ENCODE results near the gene C8B. TPM values are rescaled to one million over a fixed set of nuclear protein-coding genes. Genes with fewer than 3 reads are reported as not detected.

The C8B gene
- total and polyA plus RNA-seq, 9 of the 15 experiments (the other 6 are each of a cell fraction or from before 2014, with no cell fraction given) = not detected

DNA sequence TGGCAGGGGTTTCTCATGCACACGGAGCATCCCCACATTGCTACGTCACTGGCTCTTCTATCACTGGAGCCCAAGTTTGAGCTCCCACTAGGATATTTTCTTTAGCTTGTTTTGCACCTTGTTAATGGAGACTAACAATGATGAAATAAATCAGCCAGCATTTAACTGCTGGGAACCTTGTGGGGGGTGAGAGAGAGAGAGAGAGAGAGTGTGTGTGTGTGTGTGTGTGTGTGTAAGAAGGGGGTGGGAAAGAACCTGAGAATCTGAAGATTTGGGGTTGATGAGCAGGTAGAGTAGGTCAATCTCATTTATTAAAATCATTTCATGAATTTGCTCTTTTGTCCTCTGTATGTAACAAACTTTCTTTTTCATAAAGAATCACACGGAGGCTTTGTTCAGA, 624 bp downstream of the C8B start:
- FAIRE-seq = no peak
- in situ Hi-C loops (cut with MboI) (loop anchor here (10.0 kb wide), 1 partner anchor 140 kb away; no protein-coding TSS in a partner anchor), intact Hi-C loops (cut with micrococcal nuclease) (no loop called here)
- no peaks in the 10 kb centered on the region for H4K20me1 ChIP-seq (replicated peaks; ENCODE audit: control insufficient read depth, insufficient read depth, low read length)
- no peaks in the 10 kb centered on the region for H3K79me2 ChIP-seq (ENCODE audit: control insufficient read depth, insufficient read depth, low read length)
- no peaks in the 10 kb centered on the region for H3K36me3 ChIP-seq (ENCODE audit: control insufficient read depth, insufficient read depth, low read length)
- no peaks in the 10 kb centered on the region for H3K9me3 ChIP-seq (replicated peaks; ENCODE audit: control insufficient read depth, insufficient read depth, low read depth, low read length)
- no peaks in the 10 kb centered on the region for H3K9me1 ChIP-seq (ENCODE audit: control insufficient read depth, insufficient read depth, low read length)
- H3K27ac ChIP-seq (ENCODE audit: extremely low read depth, low read depth, low read length) = no peak overlapping the region
- 0% methylated on average over 3 of the region's 3 CpGs for WGBS (ENCODE audit: insufficient coverage, low coverage, missing lambda C conversion rate)
- no peak for ATAC-seq
- no peak overlapping the region for H2AFZ ChIP-seq (ENCODE audit: low read depth, low read length)
- DNase-seq (ENCODE audit: extremely low read depth in 1 of 4, low spot score in 3 of 4) = no peak
- CTCF ChIA-PET (ENCODE audit: low intra/inter-chr PET ratio) = no interaction called here
- TF ChIP-seq, protein P1, sequence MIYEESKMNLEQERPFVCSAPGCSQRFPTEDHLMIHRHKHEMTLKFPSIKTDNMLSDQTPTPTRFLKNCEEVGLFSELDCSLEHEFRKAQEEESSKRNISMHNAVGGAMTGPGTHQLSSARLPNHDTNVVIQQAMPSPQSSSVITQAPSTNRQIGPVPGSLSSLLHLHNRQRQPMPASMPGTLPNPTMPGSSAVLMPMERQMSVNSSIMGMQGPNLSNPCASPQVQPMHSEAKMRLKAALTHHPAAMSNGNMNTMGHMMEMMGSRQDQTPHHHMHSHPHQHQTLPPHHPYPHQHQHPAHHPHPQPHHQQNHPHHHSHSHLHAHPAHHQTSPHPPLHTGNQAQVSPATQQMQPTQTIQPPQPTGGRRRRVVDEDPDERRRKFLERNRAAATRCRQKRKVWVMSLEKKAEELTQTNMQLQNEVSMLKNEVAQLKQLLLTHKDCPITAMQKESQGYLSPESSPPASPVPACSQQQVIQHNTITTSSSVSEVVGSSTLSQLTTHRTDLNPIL (CRISPR knock-in tag; IDR thresholded peaks at IDR 0.05) = no peak
- no peak for TF ChIP-seq C11orf30 (IDR thresholded peaks at IDR 0.05; ENCODE audit: low read depth)
- TF ChIP-seq ZNF764 (CRISPR knock-in tag; IDR thresholded peaks at IDR 0.05; ENCODE audit: low read depth) = no peak
- TF ChIP-seq DDX20 (tag; IDR thresholded peaks at IDR 0.05; ENCODE audit: low read depth) = no peak
- TF ChIP-seq, protein P2, sequence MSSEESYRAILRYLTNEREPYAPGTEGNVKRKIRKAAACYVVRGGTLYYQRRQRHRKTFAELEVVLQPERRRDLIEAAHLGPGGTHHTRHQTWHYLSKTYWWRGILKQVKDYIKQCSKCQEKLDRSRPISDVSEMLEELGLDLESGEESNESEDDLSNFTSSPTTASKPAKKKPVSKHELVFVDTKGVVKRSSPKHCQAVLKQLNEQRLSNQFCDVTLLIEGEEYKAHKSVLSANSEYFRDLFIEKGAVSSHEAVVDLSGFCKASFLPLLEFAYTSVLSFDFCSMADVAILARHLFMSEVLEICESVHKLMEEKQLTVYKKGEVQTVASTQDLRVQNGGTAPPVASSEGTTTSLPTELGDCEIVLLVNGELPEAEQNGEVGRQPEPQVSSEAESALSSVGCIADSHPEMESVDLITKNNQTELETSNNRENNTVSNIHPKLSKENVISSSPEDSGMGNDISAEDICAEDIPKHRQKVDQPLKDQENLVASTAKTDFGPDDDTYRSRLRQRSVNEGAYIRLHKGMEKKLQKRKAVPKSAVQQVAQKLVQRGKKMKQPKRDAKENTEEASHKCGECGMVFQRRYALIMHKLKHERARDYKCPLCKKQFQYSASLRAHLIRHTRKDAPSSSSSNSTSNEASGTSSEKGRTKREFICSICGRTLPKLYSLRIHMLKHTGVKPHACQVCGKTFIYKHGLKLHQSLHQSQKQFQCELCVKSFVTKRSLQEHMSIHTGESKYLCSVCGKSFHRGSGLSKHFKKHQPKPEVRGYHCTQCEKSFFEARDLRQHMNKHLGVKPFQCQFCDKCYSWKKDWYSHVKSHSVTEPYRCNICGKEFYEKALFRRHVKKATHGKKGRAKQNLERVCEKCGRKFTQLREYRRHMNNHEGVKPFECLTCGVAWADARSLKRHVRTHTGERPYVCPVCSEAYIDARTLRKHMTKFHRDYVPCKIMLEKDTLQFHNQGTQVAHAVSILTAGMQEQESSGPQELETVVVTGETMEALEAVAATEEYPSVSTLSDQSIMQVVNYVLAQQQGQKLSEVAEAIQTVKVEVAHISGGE (CRISPR knock-in tag; IDR thresholded peaks at IDR 0.05) = no peak
- TF ChIP-seq FOXP1 (CRISPR knock-in tag; IDR thresholded peaks at IDR 0.05) = no peak
- TF ChIP-seq PRPF4 (IDR thresholded peaks at IDR 0.05; ENCODE audit: insufficient read depth, low read depth, low read length, poor library complexity, severe bottlenecking) = no peak
- TF ChIP-seq ZNF655 (CRISPR knock-in tag; IDR thresholded peaks at IDR 0.05) = no peak
- TF ChIP-seq WHSC1 (IDR thresholded peaks at IDR 0.05; ENCODE audit: low read length) = no peak
- TF ChIP-seq, protein P3, sequence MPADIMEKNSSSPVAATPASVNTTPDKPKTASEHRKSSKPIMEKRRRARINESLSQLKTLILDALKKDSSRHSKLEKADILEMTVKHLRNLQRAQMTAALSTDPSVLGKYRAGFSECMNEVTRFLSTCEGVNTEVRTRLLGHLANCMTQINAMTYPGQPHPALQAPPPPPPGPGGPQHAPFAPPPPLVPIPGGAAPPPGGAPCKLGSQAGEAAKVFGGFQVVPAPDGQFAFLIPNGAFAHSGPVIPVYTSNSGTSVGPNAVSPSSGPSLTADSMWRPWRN (IDR thresholded peaks at IDR 0.05; ENCODE audit: low read depth) = no peak
- TF ChIP-seq TOE1 (IDR thresholded peaks at IDR 0.05; ENCODE audit: borderline replicate concordance) = no peak
- TF ChIP-seq TOE1 (CRISPR knock-in tag; IDR thresholded peaks at IDR 0.05; ENCODE audit: borderline replicate concordance, low read depth) = no peak
- TF ChIP-seq ZNF445 (CRISPR knock-in tag; IDR thresholded peaks at IDR 0.05; ENCODE audit: low read depth) = no peak
- peaks cover 0 to 8% of the 10 kb centered on the region in 2 experiments; a peak in 2 of 5 replicates for H3K27me3 ChIP-seq (ENCODE audit: control insufficient read depth in 2 of 2, insufficient read depth in 2 of 2, low read length in 2 of 2)
- no TSS peak for BruUV-seq (replicated peaks)
- no peak overlapping the region for H3K4me2 ChIP-seq (ENCODE audit: insufficient read depth, low read length)
- H3K4me1 ChIP-seq (replicated peaks in 1 of 2; ENCODE audit: control insufficient read depth in 2 of 2, insufficient read depth in 2 of 2, low read length in 2 of 2) = no peaks in the 10 kb centered on the region
- H3K9ac ChIP-seq (ENCODE audit: insufficient read depth in 1 of 2, low read depth in 2 of 2, low read length in 2 of 2) = no peak overlapping the region
- POLR2A ChIA-PET = no interaction called here
- H3K4me3 ChIP-seq = no peak overlapping the region
